ENCODE data around the gene PKP4.

Gene PKP4

DNA sequence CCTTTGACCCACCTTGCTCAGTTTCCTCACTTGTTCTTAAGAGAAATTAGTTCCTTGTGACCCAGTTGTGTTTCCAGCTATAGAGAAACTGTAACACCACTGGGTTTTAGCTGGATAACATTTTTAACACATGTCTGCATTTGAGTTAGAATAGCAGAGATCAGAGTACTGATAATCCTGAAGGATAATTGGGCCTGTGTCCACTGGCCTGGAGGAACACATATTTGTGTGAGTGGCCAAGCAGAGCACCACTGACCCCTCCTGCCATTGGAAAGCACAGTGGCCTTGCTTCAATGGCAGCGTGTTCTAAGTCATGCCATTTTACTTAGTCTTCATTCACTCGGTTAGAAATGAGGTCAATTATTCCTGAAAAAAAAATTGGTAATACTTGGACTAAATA, 42.6 kb downstream of the PKP4 start:
- Mint-ChIP-seq H3K4me3 (no peak overlapping the region), H3K9me3 (no peaks in the 10 kb centered on the region), H3K4me1 (no peaks in the 10 kb centered on the region), H3K36me3 (peaks cover 3% of the 10 kb centered on the region), H3K27ac (no peak overlapping the region), H3K27me3 (no peaks in the 10 kb centered on the region)
- CTCF ChIA-PET: no interaction called here
- no peak for DNase-seq

- Mint-ChIP-seq H3K27me3 (no peaks in the 10 kb centered on the region), H3K4me1 (no peaks in the 10 kb centered on the region), H3K27ac (no peak overlapping the region), H3K9me3 (no peaks in the 10 kb centered on the region), H3K36me3 (peaks cover 3% of the 10 kb centered on the region), H3K4me3 (no peak overlapping the region)
- DNase-seq: no peak
- CTCF ChIA-PET: no interaction called here
Measured at GRCh38 chr2:158500333-158500732, 43.6 kb downstream of the PKP4 start.

- no peaks in the 10 kb centered on the region for H3K9me3 Mint-ChIP-seq
- peaks cover 3% of the 10 kb centered on the region for H3K36me3 Mint-ChIP-seq
- H3K4me3 Mint-ChIP-seq: no peak overlapping the region
- no peak for DNase-seq
- no peaks in the 10 kb centered on the region for H3K27me3 Mint-ChIP-seq
- H3K4me1 Mint-ChIP-seq: no peaks in the 10 kb centered on the region
- no peak overlapping the region for H3K27ac Mint-ChIP-seq
- CTCF ChIA-PET: no interaction called here
Measured at GRCh38 chr2:158501301-158501700, 44.5 kb downstream of the PKP4 start.

- no peak for DNase-seq
- CTCF ChIA-PET: no interaction called here
- peaks cover 3% of the 10 kb centered on the region for H3K36me3 Mint-ChIP-seq
- H3K4me3 Mint-ChIP-seq: no peak overlapping the region
- H3K27ac Mint-ChIP-seq: no peak overlapping the region
- H3K27me3 Mint-ChIP-seq: no peaks in the 10 kb centered on the region
- H3K9me3 Mint-ChIP-seq: no peaks in the 10 kb centered on the region
- H3K4me1 Mint-ChIP-seq: no peaks in the 10 kb centered on the region
Measured at GRCh38 chr2:158502974-158503373, 46.2 kb downstream of the PKP4 start.

GRCh38 chr2:158504088-158504487, 47.3 kb downstream of the PKP4 start:
- peaks cover 3% of the 10 kb centered on the region for H3K36me3 Mint-ChIP-seq
- H3K9me3 Mint-ChIP-seq: no peaks in the 10 kb centered on the region
- no peak for DNase-seq
- H3K27ac Mint-ChIP-seq: no peak overlapping the region
- no peaks in the 10 kb centered on the region for H3K4me1 Mint-ChIP-seq
- CTCF ChIA-PET: no interaction called here
- H3K4me3 Mint-ChIP-seq: no peak overlapping the region
- H3K27me3 Mint-ChIP-seq: no peaks in the 10 kb centered on the region

DNA sequence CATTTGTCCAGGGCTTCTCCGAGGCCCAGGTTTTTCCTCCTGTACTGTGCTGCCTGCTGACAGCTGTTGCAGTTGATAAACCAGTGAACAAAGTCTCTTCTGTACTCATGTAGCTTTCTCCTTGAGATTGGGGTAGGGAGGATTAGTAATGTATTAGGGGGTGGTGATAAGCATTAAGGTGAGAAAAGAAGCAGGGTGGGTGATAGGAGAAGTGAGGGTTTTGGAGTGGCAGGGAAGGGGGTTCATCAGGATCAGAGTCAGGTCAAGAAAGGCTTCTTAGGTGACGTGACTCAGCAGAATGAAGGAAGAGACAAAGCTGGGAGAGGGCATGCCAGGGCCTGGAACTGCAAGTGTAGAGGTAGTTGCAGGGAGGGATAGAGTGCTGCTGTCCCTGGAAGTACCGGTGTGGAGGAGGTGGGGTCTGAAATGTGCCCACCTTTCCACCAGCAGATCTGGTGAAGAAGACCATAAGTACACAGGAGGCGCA, 48.7 kb downstream of the PKP4 start:
- H3K9me3 Mint-ChIP-seq: no peaks in the 10 kb centered on the region
- peaks cover 3% of the 10 kb centered on the region for H3K36me3 Mint-ChIP-seq
- no peaks in the 10 kb centered on the region for H3K4me1 Mint-ChIP-seq
- H3K27me3 Mint-ChIP-seq: no peaks in the 10 kb centered on the region
- CTCF ChIA-PET: no interaction called here
- H3K27ac Mint-ChIP-seq: no peak overlapping the region
- no peak overlapping the region for H3K4me3 Mint-ChIP-seq
- no peak for DNase-seq

DNA sequence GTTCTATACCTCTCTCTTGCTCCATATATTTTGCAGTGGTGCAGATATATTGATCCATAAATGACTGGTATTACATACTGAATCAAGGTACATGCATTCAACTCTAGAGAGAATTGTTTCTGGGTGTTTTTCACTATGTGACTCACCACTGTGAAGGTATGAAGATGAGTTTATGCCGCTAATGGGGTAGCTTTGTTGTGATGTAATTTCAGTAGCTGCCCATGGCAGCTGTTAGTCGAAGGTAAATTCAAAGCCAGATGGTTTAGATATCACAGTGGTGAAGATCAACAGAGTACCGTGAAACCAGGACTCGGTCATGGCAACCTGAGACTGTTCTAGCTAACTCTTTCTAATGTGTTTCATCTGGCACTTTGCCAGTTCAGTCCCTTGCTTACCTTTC, 50.4 kb downstream of the PKP4 start:
- no peak for DNase-seq
- Mint-ChIP-seq H3K27me3 (no peaks in the 10 kb centered on the region), H3K36me3 (no peaks in the 10 kb centered on the region), H3K4me3 (no peak overlapping the region), H3K27ac (no peak overlapping the region), H3K4me1 (no peaks in the 10 kb centered on the region), H3K9me3 (no peaks in the 10 kb centered on the region)
- CTCF ChIA-PET: no interaction called here

DNA sequence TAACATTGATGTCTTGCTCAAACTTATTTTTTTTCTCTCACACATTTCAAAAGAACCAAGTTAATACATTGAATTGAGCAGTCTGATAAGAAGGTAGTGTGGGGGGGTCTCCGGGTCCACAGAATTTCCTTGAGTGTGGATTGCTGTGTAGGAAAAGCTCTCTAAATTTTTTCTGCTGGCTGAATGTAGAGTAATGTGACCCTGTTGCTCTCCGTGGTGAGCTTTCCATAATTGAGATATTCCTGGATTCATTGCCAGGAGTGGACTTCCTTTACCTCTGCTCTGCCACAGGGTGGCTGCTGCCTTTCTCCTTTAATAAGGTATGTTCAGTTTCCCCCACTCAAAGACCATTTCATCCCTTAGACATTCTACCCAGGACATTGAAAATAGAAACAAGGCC, 50.9 kb downstream of the PKP4 start:
- CTCF ChIA-PET: no interaction called here

GRCh38 chr2:158509928-158510797, 53.4 kb downstream of the PKP4 start:
- CTCF ChIA-PET: no interaction called here
- no peak overlapping the region for H3K4me3 Mint-ChIP-seq
- H3K4me1 Mint-ChIP-seq: no peaks in the 10 kb centered on the region
- H3K27me3 Mint-ChIP-seq: no peaks in the 10 kb centered on the region
- no peak overlapping the region for H3K27ac Mint-ChIP-seq
- no peak for DNase-seq
- peaks cover 2% of the 10 kb centered on the region for H3K36me3 Mint-ChIP-seq
- no peaks in the 10 kb centered on the region for H3K9me3 Mint-ChIP-seq

More for the DNA sequence above, 50.9 kb downstream of the PKP4 start:
- no peak for DNase-seq
- no peak overlapping the region for H3K4me3 Mint-ChIP-seq
- H3K36me3 Mint-ChIP-seq: no peaks in the 10 kb centered on the region
- no peaks in the 10 kb centered on the region for H3K27me3 Mint-ChIP-seq
- H3K9me3 Mint-ChIP-seq: no peaks in the 10 kb centered on the region
- H3K27ac Mint-ChIP-seq: no peak overlapping the region
- H3K4me1 Mint-ChIP-seq: no peaks in the 10 kb centered on the region

- H3K27ac Mint-ChIP-seq: no peak overlapping the region
- H3K4me3 Mint-ChIP-seq: no peak overlapping the region
- DNase-seq: no peak
- H3K9me3 Mint-ChIP-seq: no peaks in the 10 kb centered on the region
- no peaks in the 10 kb centered on the region for H3K4me1 Mint-ChIP-seq
- no peaks in the 10 kb centered on the region for H3K27me3 Mint-ChIP-seq
- peaks cover 2% of the 10 kb centered on the region for H3K36me3 Mint-ChIP-seq
- CTCF ChIA-PET: no interaction called here
Measured at GRCh38 chr2:158510887-158511286, 54.1 kb downstream of the PKP4 start.

GRCh38 chr2:158511706-158512105, 55.0 kb downstream of the PKP4 start:
- no peaks in the 10 kb centered on the region for H3K27me3 Mint-ChIP-seq
- H3K27ac Mint-ChIP-seq: no peak overlapping the region
- no peaks in the 10 kb centered on the region for H3K9me3 Mint-ChIP-seq
- CTCF ChIA-PET: no interaction called here
- no peak overlapping the region for H3K4me3 Mint-ChIP-seq
- no peak for DNase-seq
- H3K4me1 Mint-ChIP-seq: no peaks in the 10 kb centered on the region
- H3K36me3 Mint-ChIP-seq: peaks cover 2% of the 10 kb centered on the region

- Mint-ChIP-seq H3K9me3 (no peaks in the 10 kb centered on the region), H3K27me3 (no peaks in the 10 kb centered on the region), H3K4me3 (no peak overlapping the region), H3K4me1 (no peaks in the 10 kb centered on the region), H3K36me3 (peaks cover 2% of the 10 kb centered on the region), H3K27ac (no peak overlapping the region)
- CTCF ChIA-PET: no interaction called here
- no peak for DNase-seq
Measured at GRCh38 chr2:158512323-158512722, 55.6 kb downstream of the PKP4 start.

- CTCF ChIA-PET: no interaction called here
- no peak overlapping the region for H3K4me3 Mint-ChIP-seq
- no peaks in the 10 kb centered on the region for H3K27me3 Mint-ChIP-seq
- H3K9me3 Mint-ChIP-seq: no peaks in the 10 kb centered on the region
- H3K36me3 Mint-ChIP-seq: peaks cover 2% of the 10 kb centered on the region
- H3K27ac Mint-ChIP-seq: no peak overlapping the region
- no peaks in the 10 kb centered on the region for H3K4me1 Mint-ChIP-seq
- DNase-seq: no peak
Measured at GRCh38 chr2:158513841-158514240, 57.1 kb downstream of the PKP4 start.

- Mint-ChIP-seq H3K27me3 (no peaks in the 10 kb centered on the region), H3K27ac (no peak overlapping the region), H3K36me3 (peaks cover 5% of the 10 kb centered on the region), H3K4me3 (no peak overlapping the region), H3K4me1 (no peaks in the 10 kb centered on the region), H3K9me3 (peaks cover 2% of the 10 kb centered on the region)
- no peak for DNase-seq
- CTCF ChIA-PET: interaction anchor here (0.6 kb wide), 1 partner anchor 454 kb away, joined by 3 read pairs; no protein-coding TSS in a partner anchor
Measured at GRCh38 chr2:158518084-158518483, 61.3 kb downstream of the PKP4 start.

GRCh38 chr2:158519481-158519880, 62.7 kb downstream of the PKP4 start:
- H3K27ac Mint-ChIP-seq: no peak overlapping the region
- CTCF ChIA-PET: no interaction called here
- peaks cover 2% of the 10 kb centered on the region for H3K9me3 Mint-ChIP-seq

More at GRCh38 chr2:158519481-158519880, 62.7 kb downstream of the PKP4 start:
- no peak for DNase-seq
- Mint-ChIP-seq H3K27me3 (no peaks in the 10 kb centered on the region), H3K4me3 (no peak overlapping the region), H3K36me3 (peaks cover 3% of the 10 kb centered on the region), H3K4me1 (no peaks in the 10 kb centered on the region)

All from activated naive CD4-positive, alpha-beta T cell treated with anti-CD3 and anti-CD28 coated beads, Interleukin-2, amount 10 ng/mL, durations not matched to agents 7 days and 5 days (primary cell).